ENCODE data around the gene AK8.
"Not testable (repeated sequence)": the region's sequence is repeated elsewhere in the genome, so short reads cannot be mapped to it uniquely, and the experiment has no call there.

Gene AK8

GRCh38 chr9:132742821-132743311 lies 135.2 kb downstream of the AK8 start:
- no peak for DNase-seq (ENCODE audit: low read depth in 2 of 2)

- DNase-seq (ENCODE audit: low read depth in 2 of 2) = no peak
Observed at GRCh38 chr9:132740526-132741309, 137.4 kb downstream of the AK8 start.

GRCh38 chr9:132739710-132740310 lies 138.3 kb downstream of the AK8 start:
- no peak for DNase-seq (ENCODE audit: low read depth in 2 of 2)

GRCh38 chr9:132733260-132733815 lies 144.7 kb downstream of the AK8 start:
- DNase-seq (ENCODE audit: low read depth in 2 of 2) = no peak

GRCh38 chr9:132732326-132733259 lies 145.5 kb downstream of the AK8 start:
- no peak for DNase-seq (ENCODE audit: low read depth in 2 of 2)

GRCh38 chr9:132731230-132731629 lies 146.9 kb downstream of the AK8 start:
- no peak for DNase-seq (ENCODE audit: low read depth in 2 of 2)

- no peak for DNase-seq (ENCODE audit: low read depth in 2 of 2)
Observed at GRCh38 chr9:132730054-132731033, 147.7 kb downstream of the AK8 start.

GRCh38 chr9:132729235-132729890 lies 148.7 kb downstream of the AK8 start:
- DNase-seq (ENCODE audit: low read depth in 2 of 2) = no peak

GRCh38 chr9:132728497-132728896 lies 149.6 kb downstream of the AK8 start:
- DNase-seq (ENCODE audit: low read depth in 2 of 2) = no peak

GRCh38 chr9:132728071-132728470 lies 150.0 kb downstream of the AK8 start:
- DNase-seq (ENCODE audit: low read depth in 2 of 2) = no peak

- DNase-seq (ENCODE audit: low read depth in 2 of 2) = no peak
Observed at GRCh38 chr9:132726576-132727130, 151.4 kb downstream of the AK8 start.

GRCh38 chr9:132725306-132725705 lies 152.8 kb downstream of the AK8 start:
- DNase-seq (ENCODE audit: low read depth in 2 of 2) = no peak

- DNase-seq (ENCODE audit: low read depth in 2 of 2) = no peak
Observed at GRCh38 chr9:132723809-132724208, 154.3 kb downstream of the AK8 start.

- DNase-seq (ENCODE audit: low read depth in 2 of 2) = no peak
Observed at GRCh38 chr9:132722564-132723065, 155.5 kb downstream of the AK8 start.

GRCh38 chr9:132721661-132722060 lies 156.4 kb downstream of the AK8 start:
- no peak for DNase-seq (ENCODE audit: low read depth in 2 of 2)

- not testable (repeated sequence) for DNase-seq (ENCODE audit: low read depth in 2 of 2)
Observed at GRCh38 chr9:132718381-132718928, 159.6 kb downstream of the AK8 start.

GRCh38 chr9:132717326-132717945 lies 160.6 kb downstream of the AK8 start:
- no peak for DNase-seq (ENCODE audit: low read depth in 2 of 2)

- DNase-seq (ENCODE audit: low read depth in 2 of 2) = no peak
Observed at GRCh38 chr9:132716007-132716406, 162.1 kb downstream of the AK8 start.

GRCh38 chr9:132712753-132713152 lies 165.3 kb downstream of the AK8 start:
- no peak for DNase-seq (ENCODE audit: low read depth in 2 of 2)

Data from stimulated activated CD8-positive, alpha-beta memory T cell treated with anti-CD3 and anti-CD28 coated beads, Interleukin-7, amount 100 ng/mL, for 4 hours (primary cell).